Measurements from ENCODE around the gene BIN1.

The BIN1 gene

GRCh38 chr2:127001751-127002150, 105.2 kb downstream of the BIN1 start:
- no peak for TF ChIP-seq CTCF (IDR thresholded peaks at IDR 0.05; ENCODE audit: low read depth, low read length, missing control alignments)
- Histone ChIP-seq H3K27me3 (replicated peaks) (no peaks in the 10 kb centered on the region), H3K4me3 (ENCODE audit: low read depth, low read length) (no peak overlapping the region), H3K36me3 (replicated peaks) (no peaks in the 10 kb centered on the region), H3K27ac (no peak overlapping the region)
- in situ Hi-C loops (cut with HindIII; ENCODE audit: low pct_ligation_motif_present, low sequenced_read_pairs), result no loop called here
- DNase-seq, result no peak

- DNase-seq, result no peak
- Histone ChIP-seq H3K36me3 (replicated peaks) (no peaks in the 10 kb centered on the region), H3K4me3 (ENCODE audit: low read depth, low read length) (no peak overlapping the region), H3K27ac (no peak overlapping the region), H3K27me3 (replicated peaks) (no peaks in the 10 kb centered on the region)
- no peak for TF ChIP-seq CTCF (IDR thresholded peaks at IDR 0.05; ENCODE audit: low read depth, low read length, missing control alignments)
- in situ Hi-C loops (cut with HindIII; ENCODE audit: low pct_ligation_motif_present, low sequenced_read_pairs), result no loop called here
Measured at GRCh38 chr2:127000937-127001336, 106.0 kb downstream of the BIN1 start.

DNA sequence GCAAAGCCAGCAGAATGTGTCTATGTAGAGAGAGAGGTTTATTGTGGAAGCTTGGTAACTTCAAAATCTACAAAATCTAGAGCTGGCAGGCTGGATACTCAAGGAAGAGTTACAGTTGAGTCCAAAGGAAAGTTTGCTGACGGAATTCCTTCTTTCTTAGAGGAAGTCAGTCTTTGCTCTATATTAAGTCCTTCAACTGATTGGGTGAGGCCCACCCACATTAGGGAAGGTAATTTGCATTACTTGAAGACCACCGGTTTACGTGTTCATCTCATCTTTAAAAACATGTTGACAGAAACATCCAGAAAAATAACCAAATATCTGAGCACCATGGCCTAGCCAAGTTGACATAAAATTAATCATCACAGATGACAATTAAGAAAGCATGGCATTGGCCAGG, 106.8 kb downstream of the BIN1 start:
- in situ Hi-C loops (cut with HindIII; ENCODE audit: low pct_ligation_motif_present, low sequenced_read_pairs), result no loop called here

GRCh38 chr2:126999106-126999756, 107.7 kb downstream of the BIN1 start:
- Histone ChIP-seq H3K4me3 (ENCODE audit: low read depth, low read length) (no peak overlapping the region), H3K27me3 (replicated peaks) (no peaks in the 10 kb centered on the region), H3K36me3 (replicated peaks) (no peaks in the 10 kb centered on the region), H3K27ac (no peak overlapping the region)
- no peak for TF ChIP-seq CTCF (IDR thresholded peaks at IDR 0.05; ENCODE audit: low read depth, low read length, missing control alignments)
- in situ Hi-C loops (cut with HindIII; ENCODE audit: low pct_ligation_motif_present, low sequenced_read_pairs), result no loop called here
- no peak for DNase-seq

More for the DNA sequence above, 106.8 kb downstream of the BIN1 start:
- Histone ChIP-seq H3K27me3 (replicated peaks) (no peaks in the 10 kb centered on the region), H3K27ac (no peak overlapping the region), H3K36me3 (replicated peaks) (no peaks in the 10 kb centered on the region), H3K4me3 (ENCODE audit: low read depth, low read length) (no peak overlapping the region)
- DNase-seq, result no peak
- TF ChIP-seq CTCF (IDR thresholded peaks at IDR 0.05; ENCODE audit: low read depth, low read length, missing control alignments), result no peak

- no peak for TF ChIP-seq CTCF (IDR thresholded peaks at IDR 0.05; ENCODE audit: low read depth, low read length, missing control alignments)
- H3K27me3 ChIP-seq (replicated peaks), result no peaks in the 10 kb centered on the region
- no peak overlapping the region for H3K4me3 ChIP-seq (ENCODE audit: low read depth, low read length)
- no peaks in the 10 kb centered on the region for H3K36me3 ChIP-seq (replicated peaks)
- H3K27ac ChIP-seq, result no peak overlapping the region
- in situ Hi-C loops (cut with HindIII; ENCODE audit: low pct_ligation_motif_present, low sequenced_read_pairs), result no loop called here
- no peak for DNase-seq
Measured at GRCh38 chr2:126998486-126998885, 108.5 kb downstream of the BIN1 start.

Data from brain microvascular endothelial cell (primary cell).